Measurements from ENCODE around the gene KIF26A. TPM values are rescaled to one million over a fixed set of nuclear protein-coding genes. Genes with fewer than 3 reads are reported as not detected.

Gene KIF26A
- total RNA-seq, 2 experiments from 2014 or later = 0.21 to 0.28 TPM

GRCh38 chr14:104103061-104103445 lies 35.3 kb upstream of the KIF26A start:
- POLR2A ChIA-PET = no interaction called here
- no peak overlapping the region for H3K27ac Mint-ChIP-seq
- no peak overlapping the region for H3K4me3 Mint-ChIP-seq
- ATAC-seq = no peak
- H3K9me3 Mint-ChIP-seq (ENCODE audit: low read depth) = no peaks in the 10 kb centered on the region
- no peaks in the 10 kb centered on the region for H3K4me1 Mint-ChIP-seq
- CTCF ChIA-PET = no interaction called here
- no peaks in the 10 kb centered on the region for H3K36me3 Mint-ChIP-seq (ENCODE audit: low read depth)
- intact Hi-C loops (cut with DNase I, micrococcal nuclease) = no loop called here
- no peak for DNase-seq
- no peaks in the 10 kb centered on the region for H3K27me3 Mint-ChIP-seq

GRCh38 chr14:104103446-104104075 lies 34.8 kb upstream of the KIF26A start:
- Mint-ChIP-seq H3K9me3 (ENCODE audit: low read depth) (no peaks in the 10 kb centered on the region), H3K4me1 (no peaks in the 10 kb centered on the region), H3K4me3 (no peak overlapping the region), H3K36me3 (ENCODE audit: low read depth) (no peaks in the 10 kb centered on the region), H3K27ac (no peak overlapping the region), H3K27me3 (no peaks in the 10 kb centered on the region)
- ChIA-PET POLR2A (no interaction called here), CTCF (no interaction called here)
- ATAC-seq = no peak
- peak; percentile 2 for DNase-seq
- intact Hi-C loops (cut with DNase I, micrococcal nuclease) = no loop called here

- Mint-ChIP-seq H3K27ac (no peak overlapping the region), H3K9me3 (ENCODE audit: low read depth) (no peaks in the 10 kb centered on the region), H3K4me3 (no peak overlapping the region), H3K27me3 (no peaks in the 10 kb centered on the region), H3K36me3 (ENCODE audit: low read depth) (no peaks in the 10 kb centered on the region), H3K4me1 (no peaks in the 10 kb centered on the region)
- DNase-seq (peak; percentile 3), ATAC-seq (no peak)
- intact Hi-C loops (cut with DNase I, micrococcal nuclease) = no loop called here
- CTCF ChIA-PET = no interaction called here
- POLR2A ChIA-PET = no interaction called here
Measured at GRCh38 chr14:104104076-104104901, 34.1 kb upstream of the KIF26A start.

GRCh38 chr14:104105071-104105821 lies 33.1 kb upstream of the KIF26A start:
- Mint-ChIP-seq H3K27ac (no peak overlapping the region), H3K4me1 (no peaks in the 10 kb centered on the region), H3K27me3 (no peaks in the 10 kb centered on the region), H3K36me3 (ENCODE audit: low read depth) (no peaks in the 10 kb centered on the region), H3K4me3 (no peak overlapping the region), H3K9me3 (ENCODE audit: low read depth) (no peaks in the 10 kb centered on the region)
- ATAC-seq (no peak), DNase-seq (peak; percentile 2)
- POLR2A ChIA-PET = no interaction called here
- CTCF ChIA-PET = interaction anchor here (0.7 to 1.3 kb wide), 2 partner anchors 11 to 115 kb away, joined by 3 to 4 read pairs; no protein-coding TSS in a partner anchor
- intact Hi-C loops (cut with DNase I, micrococcal nuclease) = no loop called here

- H3K9me3 Mint-ChIP-seq (ENCODE audit: low read depth) = no peaks in the 10 kb centered on the region
- POLR2A ChIA-PET = no interaction called here
- no peaks in the 10 kb centered on the region for H3K36me3 Mint-ChIP-seq (ENCODE audit: low read depth)
- H3K27ac Mint-ChIP-seq = no peak overlapping the region
- CTCF ChIA-PET = interaction anchor here (0.7 to 1.3 kb wide), 2 partner anchors 11 to 115 kb away, joined by 3 to 4 read pairs; no protein-coding TSS in a partner anchor
- intact Hi-C loops (cut with DNase I, micrococcal nuclease) = no loop called here
- ATAC-seq (no peak), DNase-seq (peak; percentile 2)
- H3K4me3 Mint-ChIP-seq = no peak overlapping the region
- H3K27me3 Mint-ChIP-seq = no peaks in the 10 kb centered on the region
- H3K4me1 Mint-ChIP-seq = no peaks in the 10 kb centered on the region
Measured at GRCh38 chr14:104105822-104106470, 32.4 kb upstream of the KIF26A start.

GRCh38 chr14:104106471-104106991 lies 31.9 kb upstream of the KIF26A start:
- ATAC-seq = no peak
- Mint-ChIP-seq H3K27me3 (no peaks in the 10 kb centered on the region), H3K4me1 (no peaks in the 10 kb centered on the region), H3K27ac (no peak overlapping the region), H3K9me3 (ENCODE audit: low read depth) (no peaks in the 10 kb centered on the region), H3K4me3 (no peak overlapping the region), H3K36me3 (ENCODE audit: low read depth) (no peaks in the 10 kb centered on the region)
- intact Hi-C loops (cut with DNase I, micrococcal nuclease) = no loop called here
- peak; percentile 3 for DNase-seq
- POLR2A ChIA-PET = no interaction called here
- CTCF ChIA-PET = interaction anchor here (0.7 to 1.3 kb wide), 2 partner anchors 12 to 31 kb away, joined by 3 to 4 read pairs; no protein-coding TSS in a partner anchor

GRCh38 chr14:104107101-104107581 lies 31.2 kb upstream of the KIF26A start:
- no peaks in the 10 kb centered on the region for H3K4me1 Mint-ChIP-seq
- no peaks in the 10 kb centered on the region for H3K27me3 Mint-ChIP-seq
- H3K27ac Mint-ChIP-seq = no peak overlapping the region
- intact Hi-C loops (cut with DNase I, micrococcal nuclease) = no loop called here
- peak; percentile 2 for DNase-seq
- CTCF ChIA-PET = interaction anchor here (0.7 kb wide), 1 partner anchor 32 kb away, joined by 3 read pairs; no protein-coding TSS in a partner anchor
- H3K9me3 Mint-ChIP-seq (ENCODE audit: low read depth) = no peaks in the 10 kb centered on the region
- ATAC-seq = no peak
- H3K4me3 Mint-ChIP-seq = no peak overlapping the region
- POLR2A ChIA-PET = no interaction called here
- H3K36me3 Mint-ChIP-seq (ENCODE audit: low read depth) = no peaks in the 10 kb centered on the region

GRCh38 chr14:104107611-104108569 lies 30.5 kb upstream of the KIF26A start:
- ATAC-seq (no peak), DNase-seq (peak; percentile 4)
- Mint-ChIP-seq H3K4me3 (no peak overlapping the region), H3K36me3 (ENCODE audit: low read depth) (no peaks in the 10 kb centered on the region), H3K4me1 (no peaks in the 10 kb centered on the region), H3K27ac (no peak overlapping the region), H3K9me3 (ENCODE audit: low read depth) (no peaks in the 10 kb centered on the region), H3K27me3 (no peaks in the 10 kb centered on the region)
- CTCF ChIA-PET = no interaction called here
- intact Hi-C loops (cut with DNase I, micrococcal nuclease) = no loop called here
- POLR2A ChIA-PET = no interaction called here

GRCh38 chr14:104108570-104109541 lies 29.5 kb upstream of the KIF26A start:
- intact Hi-C loops (cut with DNase I, micrococcal nuclease) = no loop called here
- Mint-ChIP-seq H3K4me3 (no peak overlapping the region), H3K36me3 (ENCODE audit: low read depth) (no peaks in the 10 kb centered on the region), H3K9me3 (ENCODE audit: low read depth) (no peaks in the 10 kb centered on the region), H3K27ac (no peak overlapping the region), H3K27me3 (no peaks in the 10 kb centered on the region), H3K4me1 (no peaks in the 10 kb centered on the region)
- ChIA-PET CTCF (interaction anchor here (0.6 to 0.9 kb wide), 2 partner anchors 10 to 31 kb away, joined by 4 read pairs; no protein-coding TSS in a partner anchor), POLR2A (no interaction called here)
- ATAC-seq (no peak), DNase-seq (peak; percentile 2)

Data from activated CD4-positive, alpha-beta T cell treated with anti-CD3 and anti-CD28 coated beads for 36 hours (primary cell).